ENCODE results near the gene ITGAE.

DNA sequence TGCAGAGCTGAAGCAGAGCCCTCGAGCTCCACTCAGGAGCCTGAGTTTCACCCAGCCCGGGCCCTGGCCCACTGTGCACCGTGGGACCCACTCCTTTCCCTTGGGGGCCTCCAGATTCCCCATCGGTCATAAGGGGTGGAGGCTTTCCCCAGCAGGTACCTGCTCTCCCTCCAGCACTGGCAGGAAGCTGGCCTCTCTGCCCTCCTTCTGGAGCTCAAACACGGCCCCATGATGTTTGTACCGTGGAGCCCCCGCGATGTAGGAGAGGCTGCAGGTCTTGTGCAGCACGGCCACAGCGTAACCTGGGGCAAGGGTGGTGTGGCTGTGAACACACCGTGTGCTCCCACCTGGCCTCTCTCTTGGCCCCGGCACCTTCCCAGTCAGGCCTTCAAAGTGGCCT is 47.4 kb downstream of the ITGAE start:
- TF ChIP-seq, protein P1, sequence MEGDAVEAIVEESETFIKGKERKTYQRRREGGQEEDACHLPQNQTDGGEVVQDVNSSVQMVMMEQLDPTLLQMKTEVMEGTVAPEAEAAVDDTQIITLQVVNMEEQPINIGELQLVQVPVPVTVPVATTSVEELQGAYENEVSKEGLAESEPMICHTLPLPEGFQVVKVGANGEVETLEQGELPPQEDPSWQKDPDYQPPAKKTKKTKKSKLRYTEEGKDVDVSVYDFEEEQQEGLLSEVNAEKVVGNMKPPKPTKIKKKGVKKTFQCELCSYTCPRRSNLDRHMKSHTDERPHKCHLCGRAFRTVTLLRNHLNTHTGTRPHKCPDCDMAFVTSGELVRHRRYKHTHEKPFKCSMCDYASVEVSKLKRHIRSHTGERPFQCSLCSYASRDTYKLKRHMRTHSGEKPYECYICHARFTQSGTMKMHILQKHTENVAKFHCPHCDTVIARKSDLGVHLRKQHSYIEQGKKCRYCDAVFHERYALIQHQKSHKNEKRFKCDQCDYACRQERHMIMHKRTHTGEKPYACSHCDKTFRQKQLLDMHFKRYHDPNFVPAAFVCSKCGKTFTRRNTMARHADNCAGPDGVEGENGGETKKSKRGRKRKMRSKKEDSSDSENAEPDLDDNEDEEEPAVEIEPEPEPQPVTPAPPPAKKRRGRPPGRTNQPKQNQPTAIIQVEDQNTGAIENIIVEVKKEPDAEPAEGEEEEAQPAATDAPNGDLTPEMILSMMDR (IDR thresholded peaks at IDR 0.05; ENCODE audit: low read length) = no peak
- no peak for TF ChIP-seq EZH2 (optimal IDR thresholded peaks at IDR 0.05; ENCODE audit: low read depth, low read length)
